Neuronal stem cell (in vitro differentiated cells): ENCODE measurements around the gene NF2. TPM values are rescaled to one million over a fixed set of nuclear protein-coding genes. Genes with fewer than 3 reads are reported as not detected.

Experiments used
- DNase-seq: peaks from one replicate; pipeline ENCODE4 v3.0.0-alpha.2; 2013; ENCODE audit warnings: low spot score
- H2AFZ ChIP-seq: one replicate; pipeline ENCODE4 v1.6.1; 2013; ENCODE audit warnings: mild to moderate bottlenecking, low read length, inconsistent platforms
- H2AK5ac ChIP-seq: 2 replicates; pipeline ENCODE4 v1.6.1; 2013; ENCODE audit warnings: low read depth, mild to moderate bottlenecking, inconsistent platforms, low read length, moderate library complexity, mixed read lengths
- H2BK120ac ChIP-seq: 2 replicates; pipeline ENCODE4 v1.6.1; 2013; ENCODE audit warnings: low read depth, mild to moderate bottlenecking, inconsistent platforms, low read length, moderate library complexity, mixed read lengths
- H2BK12ac ChIP-seq: one replicate; pipeline ENCODE4 v1.6.1; 2013; ENCODE audit warnings: low read length, inconsistent platforms
- H2BK15ac ChIP-seq: 2 replicates; pipeline ENCODE4 v1.6.1; 2013; ENCODE audit warnings: mild to moderate bottlenecking, low read length, inconsistent platforms, mixed read lengths
- H2BK5ac ChIP-seq: one replicate; pipeline ENCODE4 v1.6.1; 2013; ENCODE audit warnings: inconsistent platforms, mild to moderate bottlenecking, low read length, moderate library complexity
- H3K14ac ChIP-seq: one replicate; pipeline ENCODE4 v1.6.1; 2013; ENCODE audit warnings: low read length, inconsistent platforms
- H3K18ac ChIP-seq: 2 replicates; pipeline ENCODE4 v1.6.1; 2013; ENCODE audit warnings: low read length, inconsistent platforms
- H3K23ac ChIP-seq: 2 replicates; pipeline ENCODE4 v1.6.1; 2013; ENCODE audit warnings: low read depth, mild to moderate bottlenecking, mixed read lengths, low read length, inconsistent platforms; ENCODE audit not compliant: poor library complexity
- H3K27ac ChIP-seq: replicated peaks from 3 replicates; pipeline ENCODE4 v1.5.1; 2013; ENCODE audit warnings: low read length, inconsistent platforms
- H3K27me3 ChIP-seq, 3 experiments: 2 replicates each; pipeline ENCODE4 v1.6.1; 2013; ENCODE audit warnings: low read length in 3 of 3, mild to moderate bottlenecking in 2 of 3, inconsistent platforms in 1 of 3, low read depth in 1 of 3, mixed read lengths in 1 of 3, moderate library complexity in 1 of 3; ENCODE audit not compliant: control insufficient read depth in 3 of 3, insufficient read depth in 3 of 3
- H3K36me3 ChIP-seq, 2 donors: replicated peaks in 1 of 2; 2 replicates each; pipeline ENCODE4 v1.6.1; 2013; ENCODE audit warnings: low read length in 2 of 2; ENCODE audit not compliant: control insufficient read depth in 2 of 2, insufficient read depth in 2 of 2
- H3K4ac ChIP-seq: 2 replicates; pipeline ENCODE4 v1.6.1; 2013; ENCODE audit warnings: inconsistent platforms, mild to moderate bottlenecking, low read length, moderate library complexity
- H3K4me1 ChIP-seq, 2 donors: 1 replicate in 1 of 2; 2 replicates in 1 of 2; pipeline ENCODE4 v1.6.1; 2013; ENCODE audit warnings: low read length in 2 of 2, low read depth in 1 of 2; ENCODE audit not compliant: control insufficient read depth in 2 of 2, insufficient read depth in 1 of 2
- H3K4me2 ChIP-seq: one replicate; pipeline ENCODE4 v1.6.1; 2013; ENCODE audit warnings: mild to moderate bottlenecking, low read length, inconsistent platforms; ENCODE audit not compliant: insufficient read depth, poor library complexity, severe bottlenecking
- H3K4me3 ChIP-seq, 2 donors: 2 replicates each; pipeline ENCODE4 v1.5.1; 2013; ENCODE audit warnings: low read length in 2 of 2, mild to moderate bottlenecking in 2 of 2, inconsistent platforms in 1 of 2, moderate library complexity in 1 of 2
- H3K79me1 ChIP-seq: one replicate; pipeline ENCODE4 v1.6.1; 2013; ENCODE audit warnings: low read depth, mild to moderate bottlenecking, inconsistent platforms, low read length, moderate library complexity
- H3K9ac ChIP-seq: one replicate; pipeline ENCODE4 v1.6.1; 2013; ENCODE audit warnings: mild to moderate bottlenecking, low read depth, low read length, inconsistent platforms; ENCODE audit not compliant: poor library complexity
- H3K9me3 ChIP-seq, 2 donors: replicated peaks in 1 of 2; 2 replicates each; pipeline versions ENCODE3 to v1.6.1; 2013; ENCODE audit warnings: low read length in 2 of 2, mild to moderate bottlenecking in 2 of 2, inconsistent platforms in 1 of 2, low read depth in 1 of 2, mixed read lengths in 1 of 2, moderate library complexity in 1 of 2; ENCODE audit not compliant: control insufficient read depth in 2 of 2, insufficient read depth in 1 of 2
- H4K8ac ChIP-seq: one replicate; pipeline ENCODE4 v1.6.1; 2013; ENCODE audit warnings: low read depth, mild to moderate bottlenecking, inconsistent platforms, low read length, moderate library complexity
- H4K91ac ChIP-seq: one replicate; pipeline ENCODE4 v1.6.1; 2013; ENCODE audit warnings: low read length, low read depth, mild to moderate bottlenecking, inconsistent platforms; ENCODE audit not compliant: poor library complexity
- WGBS, 2 donors: extraction: QIAGEN DNeasy Blood & Tissue Kit; methylation state at CpG; one replicate each; pipeline ENCODE4 v1.1.7; 2013; ENCODE audit warnings: missing lambda C conversion rate in 2 of 2, mixed read lengths in 1 of 2; ENCODE audit not compliant: insufficient read length in 2 of 2, insufficient replicate concordance in 1 of 2; ENCODE audit errors: extremely low coverage in 2 of 2; 5-methylcytosine and 5-hydroxymethylcytosine counted together
- polyA plus RNA-seq, 2 experiments: library from polyadenylated mRNA; stranded (reverse); fragments of 200-250 nt; gene quantifications; one replicate each; pipeline ENCODE4 v1.2.3, GENCODE V29; 2013

The NF2 gene
- polyA plus RNA-seq (2013, experiment 1 of 2) = 12.1 TPM
- polyA plus RNA-seq (2013, experiment 2 of 2) = 13.0 TPM

GRCh38 chr22:29603358-29604075, at the start of gene NF2:
TSS of gene NF2 (plus strand) at chr22:29603633. CDS start at chr22:29603999, 366 bp downstream.
- Histone ChIP-seq H3K4ac (no peak within 1 kb of the TSS), H2BK15ac (peak within 1 kb of the TSS; percentile 74), H2AK5ac (no peak within 1 kb of the TSS), H3K4me3 (peak within 1 kb of the TSS; percentile 66 to 94), H2AFZ (peak within 1 kb of the TSS; percentile 97), H3K14ac (no peak within 1 kb of the TSS), H3K18ac (peak within 1 kb of the TSS; percentile 95), H3K36me3 (peaks cover 0 to 10% of the 10 kb centered on the region in 2 donors), H3K4me1 (peaks cover 1 to 2% of the 10 kb centered on the region in 2 donors), H3K23ac (no peak within 1 kb of the TSS), H3K9me3 (peaks cover 0 to 4% of the 10 kb centered on the region in 2 donors), H3K79me1 (no peaks in the 10 kb centered on the region), H3K4me2 (peak within 1 kb of the TSS; percentile 95), H3K27me3 (no peaks in the 10 kb centered on the region), H3K9ac (peak within 1 kb of the TSS; percentile 85), H4K91ac (no peak within 1 kb of the TSS), H2BK12ac (peak within 1 kb of the TSS; percentile 22), H4K8ac (no peak within 1 kb of the TSS), H2BK120ac (no peak within 1 kb of the TSS), H3K27ac (peak within 1 kb of the TSS; percentile 63), H2BK5ac (no peak within 1 kb of the TSS)
- no CpG with 5 or more reads among the region's 74 CpGs for WGBS, 2 donors
- DNase-seq = peak; percentile 99

GRCh38 chr22:29555065-29555644, 48.3 kb upstream of the NF2 start:
- H3K79me1 ChIP-seq = peaks cover 2% of the 10 kb centered on the region
- no peak overlapping the region for H3K14ac ChIP-seq
- no peak for DNase-seq
- H3K4ac ChIP-seq = no peak overlapping the region
- H2BK120ac ChIP-seq = no peak overlapping the region
- no CpG with 5 or more reads among the region's 4 CpGs for WGBS, 2 donors
- no peak overlapping the region for H3K27ac ChIP-seq
- no peak overlapping the region for H2BK5ac ChIP-seq
- no peak overlapping the region for H3K23ac ChIP-seq
- no peak overlapping the region for H4K8ac ChIP-seq
- no peak overlapping the region for H2AFZ ChIP-seq
- no peaks in the 10 kb centered on the region for H3K9me3 ChIP-seq
- H3K36me3 ChIP-seq = peaks cover 40 to 65% of the 10 kb centered on the region in 2 donors
- H2AK5ac ChIP-seq = no peak overlapping the region
- no peak overlapping the region for H3K9ac ChIP-seq
- no peak overlapping the region for H3K4me3 ChIP-seq
- H3K4me1 ChIP-seq = peaks cover 0 to 2% of the 10 kb centered on the region in 2 donors
- H3K18ac ChIP-seq = no peak overlapping the region
- no peaks in the 10 kb centered on the region for H3K27me3 ChIP-seq
- H4K91ac ChIP-seq = no peak overlapping the region
- no peak overlapping the region for H2BK15ac ChIP-seq
- H2BK12ac ChIP-seq = no peak overlapping the region
- H3K4me2 ChIP-seq = no peak overlapping the region

- Histone ChIP-seq H3K4me2 (no peak overlapping the region), H2AFZ (no peak overlapping the region), H2BK15ac (no peak overlapping the region), H3K18ac (no peak overlapping the region), H3K27me3 (no peaks in the 10 kb centered on the region), H3K4me1 (peaks cover 0 to under 1% of the 10 kb centered on the region in 2 donors), H3K23ac (no peak overlapping the region), H2AK5ac (no peak overlapping the region), H3K9me3 (no peaks in the 10 kb centered on the region), H3K4me3 (no peak overlapping the region), H3K14ac (no peak overlapping the region), H3K4ac (no peak overlapping the region), H2BK12ac (no peak overlapping the region), H4K8ac (no peak overlapping the region), H3K36me3 (peaks cover 63 to 87% of the 10 kb centered on the region in 2 donors), H3K79me1 (no peaks in the 10 kb centered on the region), H3K27ac (no peak overlapping the region), H2BK120ac (no peak overlapping the region), H2BK5ac (no peak overlapping the region), H4K91ac (no peak overlapping the region), H3K9ac (no peak overlapping the region)
- WGBS, 2 donors = no CpG with 5 or more reads among the region's 6 CpGs
- no peak for DNase-seq
Observed at GRCh38 chr22:29559030-29559429, 44.4 kb upstream of the NF2 start.

GRCh38 chr22:29559853-29560252, 43.6 kb upstream of the NF2 start:
- Histone ChIP-seq H4K8ac (no peak overlapping the region), H3K4me2 (no peak overlapping the region), H3K27me3 (no peaks in the 10 kb centered on the region), H3K23ac (no peak overlapping the region), H3K4ac (no peak overlapping the region), H3K4me3 (no peak overlapping the region), H2AK5ac (no peak overlapping the region), H3K27ac (no peak overlapping the region), H2BK5ac (no peak overlapping the region), H3K18ac (no peak overlapping the region), H4K91ac (no peak overlapping the region), H3K4me1 (no peaks in the 10 kb centered on the region), H3K9me3 (no peaks in the 10 kb centered on the region), H2BK12ac (no peak overlapping the region), H3K9ac (no peak overlapping the region), H3K36me3 (peaks cover 65 to 92% of the 10 kb centered on the region in 2 donors), H3K79me1 (no peaks in the 10 kb centered on the region), H2BK120ac (no peak overlapping the region), H3K14ac (no peak overlapping the region), H2BK15ac (no peak overlapping the region), H2AFZ (no peak overlapping the region)
- no CpG with 5 or more reads among the region's 2 CpGs for WGBS, 2 donors
- no peak for DNase-seq
